Pancreas (tissue), 10 donors: ENCODE data around the gene CALD1. TPM values are rescaled to one million over a fixed set of nuclear protein-coding genes. Genes with fewer than 3 reads are reported as not detected.

Experiments
- ATAC-seq, 4 donors: fragments of 200-7000 bp; cut with Tn5 transposase; one replicate each; pipeline versions ENCODE4 v1.8.0 to v1.9.1; 2020; ENCODE audit warnings: mild to moderate bottlenecking in 4 of 4, moderate library complexity in 4 of 4
- DNase-seq, 6 donors: peaks; one replicate each; pipeline ENCODE4 v3.0.0-alpha.2; 2020
- FAIRE-seq: peaks from 2 replicates; lab custom pipeline; 2012; peaks lifted over from hg19 to GRCh38; lab: Jason Lieb, UNC
- H3K27ac ChIP-seq, 4 donors: fragments of 200-600 bp; sonication (generic); 1 replicate in 3 of 4; 2 replicates in 1 of 4; pipeline versions ENCODE4 v1.5.0 to v1.8.0; 2020
- H3K27me3 ChIP-seq, 4 donors: fragments of 200-600 bp; one replicate each; pipeline ENCODE4 v1.8.0; 2021
- H3K36me3 ChIP-seq, 3 donors: fragments of 200-600 bp; sonication (generic) in 1 of 3; one replicate each; pipeline versions ENCODE4 v1.5.0 to v1.8.0; 2020 to 2021
- H3K4me1 ChIP-seq, 3 donors: fragments of 200-600 bp; one replicate each; pipeline ENCODE4 v1.8.0; 2021
- H3K4me3 ChIP-seq, 4 donors: fragments of 200-600 bp; sonication (generic) in 2 of 4; one replicate each; pipeline versions ENCODE4 v1.5.0 to v1.8.0; 2020 to 2021
- H3K9me3 ChIP-seq, 4 donors: fragments of 200-600 bp; one replicate each; pipeline ENCODE4 v1.8.0; 2021
- CTCF ChIP-seq, 4 donors: fragments of 200-600 bp; sonication (generic) in 3 of 4; IDR thresholded peaks; one replicate each; pipeline versions ENCODE4 v1.5.0 to v1.8.0; 2021; ENCODE audit warnings: antibody characterized with exemption in 4 of 4
- WGBS, 2 donors: extraction: QIAGEN DNeasy Blood & Tissue Kit; methylation state at CpG; one replicate each; pipeline ENCODE4 v1.1.7; 2013; 5-methylcytosine and 5-hydroxymethylcytosine counted together
- intact Hi-C, 3 donors: fragments of 100-400 bp; cut with DNase I; formaldehyde crosslinking; loops; one replicate each; pipeline versions ENCODE4 v1.11.1 to v1.14.2; 2022
- polyA plus RNA-seq, 2 donors: library from polyadenylated mRNA; stranded (reverse); fragments of 200-250 nt; gene quantifications; one replicate each; pipeline ENCODE4 v1.2.3, GENCODE V29; 2013
- total RNA-seq, 6 donors: library from RNA; stranded (reverse); fragmentation: NEBNext Ultra II Directional in 4 of 6; extraction: Animal tissue kit (Norgen Biotek cat#: 25700) in 4 of 6; gene quantifications; one replicate each; pipeline versions ENCODE4 v1.2.1 to v1.2.4, GENCODE V29; 2021 to 2023
- donor health status: healthy with polysubstance abuse.
- donor health status: DM: no; HTN: no; CAD: no; lungs with moderate emphysema.
- donor health status: DM: no; HTN: no; CAD: no.
- donor health status: control.
- donor health status: control.
- donor health status: Bipolar disorder and iron deficiency.
- donor health status: DM: yes; HTN: yes; CAD: no.
- donor health status: DM: no; HTN: no; CAD: no.
- donor health status: DM: no; HTN: no; CAD: no.
- donor health status: DM: yes; HTN: yes; CAD: no.

CALD1 gene
- total and polyA plus RNA-seq, 8 donors, result 17.0 to 85.8 (median 33.2) TPM

DNA sequence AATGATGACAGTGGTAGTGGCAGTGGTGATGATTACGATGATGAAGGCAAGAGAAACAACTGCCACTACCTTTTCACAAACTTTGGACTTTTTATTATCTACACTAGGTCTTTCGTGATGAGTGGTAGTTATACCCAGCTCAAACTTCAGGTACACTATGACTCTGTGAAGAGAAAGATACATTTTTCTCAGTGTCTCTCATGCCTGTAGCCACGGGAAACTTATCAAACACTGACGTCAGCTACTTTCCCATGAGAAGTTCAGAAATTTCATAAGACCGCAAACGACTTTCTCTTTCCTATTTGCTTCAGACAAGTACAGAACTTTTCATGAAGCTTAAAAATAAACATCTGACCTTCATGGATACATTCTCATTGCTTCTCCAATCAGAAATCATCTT is 57.0 kb downstream of the CALD1 start:
- H3K27ac ChIP-seq, result no peak overlapping the region
- no peaks in the 10 kb centered on the region for H3K9me3 ChIP-seq
- intact Hi-C loops, result no loop called here
- DNase-seq (no peak), ATAC-seq (peak in 1 of 4 donors; percentile 11), FAIRE-seq (no peak)
- H3K27me3 ChIP-seq, result no peaks in the 10 kb centered on the region
- no peaks in the 10 kb centered on the region for H3K4me1 ChIP-seq
- H3K36me3 ChIP-seq, result no peaks in the 10 kb centered on the region
- 73 to 76% methylated on average over 6 of the region's 6 CpGs for WGBS, 2 donors
- no peak overlapping the region for H3K4me3 ChIP-seq
- no peak for TF ChIP-seq CTCF (IDR thresholded peaks at IDR 0.05)

GRCh38 chr7:134839298-134839697 is 59.9 kb downstream of the CALD1 start:
- intact Hi-C loops, result no loop called here
- TF ChIP-seq CTCF (IDR thresholded peaks at IDR 0.05), result no peak
- Histone ChIP-seq H3K36me3 (no peaks in the 10 kb centered on the region), H3K27me3 (no peaks in the 10 kb centered on the region), H3K27ac (no peak overlapping the region), H3K9me3 (no peaks in the 10 kb centered on the region), H3K4me3 (no peak overlapping the region), H3K4me1 (peaks cover 0 to 6% (median 1%) of the 10 kb centered on the region in 3 donors)
- FAIRE-seq, result no peak
- DNase-seq, result no peak
- ATAC-seq, result no peak

GRCh38 chr7:134842062-134842461 is 62.6 kb downstream of the CALD1 start:
- no peak for TF ChIP-seq CTCF (IDR thresholded peaks at IDR 0.05)
- Histone ChIP-seq H3K27me3 (no peaks in the 10 kb centered on the region), H3K36me3 (no peaks in the 10 kb centered on the region), H3K9me3 (no peaks in the 10 kb centered on the region), H3K4me3 (no peak overlapping the region), H3K27ac (no peak overlapping the region), H3K4me1 (peaks cover 7 to 9% (median 8%) of the 10 kb centered on the region in 3 donors)
- peak in 1 of 4 donors; percentile 48 for ATAC-seq
- no peak for DNase-seq
- intact Hi-C loops, result no loop called here
- no peak for FAIRE-seq

- no peak overlapping the region for H3K4me3 ChIP-seq
- no peaks in the 10 kb centered on the region for H3K27me3 ChIP-seq
- ATAC-seq (no peak), DNase-seq (no peak), FAIRE-seq (no peak)
- H3K4me1 ChIP-seq, result peaks cover 7 to 9% (median 8%) of the 10 kb centered on the region in 3 donors
- H3K36me3 ChIP-seq, result no peaks in the 10 kb centered on the region
- H3K9me3 ChIP-seq, result no peaks in the 10 kb centered on the region
- intact Hi-C loops, result no loop called here
- no peak overlapping the region for H3K27ac ChIP-seq
- TF ChIP-seq CTCF (IDR thresholded peaks at IDR 0.05), result no peak
- WGBS, 2 donors, result 79 to 87% methylated on average over 8 of the region's 8 CpGs
Measured at GRCh38 chr7:134842886-134843430, 63.5 kb downstream of the CALD1 start.

DNA sequence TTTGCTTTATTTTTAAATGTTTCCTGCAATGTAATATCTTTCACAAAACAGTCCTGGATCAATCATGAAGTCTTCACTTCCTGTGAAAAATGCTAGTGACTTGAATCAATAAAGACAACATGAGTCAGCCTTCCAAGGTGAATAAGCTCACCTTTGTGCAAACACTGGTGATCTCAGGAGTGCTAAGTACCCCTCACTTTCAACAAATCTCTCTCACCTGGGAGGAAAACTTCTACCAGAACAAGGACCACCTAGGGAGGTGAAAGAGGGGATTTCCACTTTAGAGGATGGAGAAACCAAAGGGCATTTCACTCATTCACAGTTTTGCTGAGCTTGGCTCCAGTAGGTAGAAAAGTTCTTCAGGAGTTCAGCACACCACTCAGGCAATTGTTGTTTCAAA is 64.8 kb downstream of the CALD1 start:
- H3K4me1 ChIP-seq, result peaks cover 7 to 9% (median 8%) of the 10 kb centered on the region in 3 donors
- H3K36me3 ChIP-seq, result no peaks in the 10 kb centered on the region
- peak; percentile 84 to 89 (median 86) for ATAC-seq
- no peak for FAIRE-seq
- intact Hi-C loops, result no loop called here
- no peak for TF ChIP-seq CTCF (IDR thresholded peaks at IDR 0.05)
- H3K27me3 ChIP-seq, result no peaks in the 10 kb centered on the region
- no peaks in the 10 kb centered on the region for H3K9me3 ChIP-seq
- peak overlapping the region in 1 of 4 donors; percentile 1 for H3K27ac ChIP-seq
- no peak overlapping the region for H3K4me3 ChIP-seq
- no peak for DNase-seq
